T-helper 1 cell treated with Interleukin-12 subunit alpha and Interleukin-12 subunit beta and Interleukin-4 antibody, amounts not matched to agents 30 μg/mL and 1 μg/mL, for 36 hours (primary cell): ENCODE measurements around the gene GREB1L.

Source experiments
- H3K27ac Mint-ChIP-seq: one replicate; pipeline ENCODE4 v1.8.0; 2021; ENCODE audit warnings: mild to moderate bottlenecking, mixed read lengths
- H3K27me3 Mint-ChIP-seq: one replicate; pipeline ENCODE4 v1.8.0; 2021; ENCODE audit warnings: low read depth, mixed read lengths
- H3K36me3 Mint-ChIP-seq: one replicate; pipeline ENCODE4 v1.8.0; 2021; ENCODE audit warnings: low read depth, mixed read lengths
- H3K4me1 Mint-ChIP-seq: one replicate; pipeline ENCODE4 v1.8.0; 2021; ENCODE audit warnings: low read depth, mixed read lengths
- H3K4me3 Mint-ChIP-seq: one replicate; pipeline ENCODE4 v1.8.0; 2021; ENCODE audit warnings: mild to moderate bottlenecking, moderate library complexity, mixed read lengths
- H3K9me3 Mint-ChIP-seq: one replicate; pipeline ENCODE4 v1.8.0; 2021; ENCODE audit warnings: mixed read lengths

GREB1L gene

GRCh38 chr18:21502661-21503060, 260.6 kb downstream of the GREB1L start:
- no peaks in the 10 kb centered on the region for H3K4me1 Mint-ChIP-seq
- no peaks in the 10 kb centered on the region for H3K9me3 Mint-ChIP-seq
- H3K4me3 Mint-ChIP-seq, result no peak overlapping the region
- H3K27me3 Mint-ChIP-seq, result no peaks in the 10 kb centered on the region
- H3K27ac Mint-ChIP-seq, result no peak overlapping the region
- no peaks in the 10 kb centered on the region for H3K36me3 Mint-ChIP-seq

DNA sequence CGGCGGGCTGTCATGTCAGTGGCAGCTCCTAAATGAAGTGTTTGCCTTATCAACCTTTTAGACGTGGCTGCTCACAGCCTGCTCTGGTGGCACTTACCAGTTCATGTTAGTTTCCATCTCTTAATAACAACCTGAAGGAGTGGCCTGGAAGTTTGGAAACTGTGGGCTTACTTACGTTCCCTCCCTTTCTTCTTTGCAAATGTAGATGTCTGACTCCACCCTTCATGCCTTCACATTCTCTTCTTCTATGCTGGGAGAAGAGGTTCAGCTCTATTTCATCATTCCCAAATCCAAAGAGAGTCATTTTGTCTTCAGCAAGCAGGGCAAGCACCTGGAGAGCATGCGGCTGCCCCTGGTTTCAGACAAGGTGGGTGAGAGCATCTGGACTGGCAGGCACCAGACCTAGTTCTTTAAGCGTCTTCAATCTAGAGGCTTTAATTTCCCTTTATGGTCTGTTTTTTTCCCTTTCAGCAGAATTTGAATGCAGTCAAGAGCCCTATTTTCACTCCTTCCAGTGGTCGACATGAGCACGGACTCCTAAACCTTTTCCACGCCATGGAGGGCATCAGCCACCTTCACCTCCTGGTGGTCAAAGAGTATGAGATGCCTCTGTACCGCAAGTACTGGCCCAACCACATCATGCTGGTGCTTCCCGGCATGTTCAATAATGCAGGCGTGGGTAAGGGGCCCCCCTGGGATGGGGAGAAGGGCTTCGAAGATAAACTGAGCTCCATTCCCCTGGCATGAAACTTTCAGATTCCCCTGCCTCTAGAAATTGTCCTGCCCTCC, 266.1 kb downstream of the GREB1L start:
- Mint-ChIP-seq H3K27me3 (no peaks in the 10 kb centered on the region), H3K9me3 (no peaks in the 10 kb centered on the region), H3K4me3 (no peak overlapping the region), H3K27ac (no peak overlapping the region), H3K4me1 (no peaks in the 10 kb centered on the region), H3K36me3 (no peaks in the 10 kb centered on the region)

GRCh38 chr18:21509062-21509461, 267.0 kb downstream of the GREB1L start:
- Mint-ChIP-seq H3K9me3 (no peaks in the 10 kb centered on the region), H3K4me3 (no peak overlapping the region), H3K27me3 (no peaks in the 10 kb centered on the region), H3K36me3 (peaks cover 5% of the 10 kb centered on the region), H3K4me1 (no peaks in the 10 kb centered on the region), H3K27ac (no peak overlapping the region)

GRCh38 chr18:21513292-21513691, 271.3 kb downstream of the GREB1L start:
- Mint-ChIP-seq H3K9me3 (no peaks in the 10 kb centered on the region), H3K27ac (no peak overlapping the region), H3K4me3 (no peak overlapping the region), H3K27me3 (no peaks in the 10 kb centered on the region), H3K36me3 (peaks cover 5% of the 10 kb centered on the region), H3K4me1 (no peaks in the 10 kb centered on the region)

- Mint-ChIP-seq H3K36me3 (peaks cover 5% of the 10 kb centered on the region), H3K27ac (no peak overlapping the region), H3K4me1 (no peaks in the 10 kb centered on the region), H3K27me3 (no peaks in the 10 kb centered on the region), H3K9me3 (no peaks in the 10 kb centered on the region), H3K4me3 (no peak overlapping the region)
Observed at GRCh38 chr18:21513741-21514140, 271.7 kb downstream of the GREB1L start.

GRCh38 chr18:21522530-21522929, 280.5 kb downstream of the GREB1L start:
- H3K4me3 Mint-ChIP-seq, result no peak overlapping the region
- H3K27me3 Mint-ChIP-seq, result no peaks in the 10 kb centered on the region
- H3K27ac Mint-ChIP-seq, result no peak overlapping the region
- peaks cover 13% of the 10 kb centered on the region for H3K36me3 Mint-ChIP-seq
- H3K4me1 Mint-ChIP-seq, result no peaks in the 10 kb centered on the region
- H3K9me3 Mint-ChIP-seq, result no peaks in the 10 kb centered on the region

DNA sequence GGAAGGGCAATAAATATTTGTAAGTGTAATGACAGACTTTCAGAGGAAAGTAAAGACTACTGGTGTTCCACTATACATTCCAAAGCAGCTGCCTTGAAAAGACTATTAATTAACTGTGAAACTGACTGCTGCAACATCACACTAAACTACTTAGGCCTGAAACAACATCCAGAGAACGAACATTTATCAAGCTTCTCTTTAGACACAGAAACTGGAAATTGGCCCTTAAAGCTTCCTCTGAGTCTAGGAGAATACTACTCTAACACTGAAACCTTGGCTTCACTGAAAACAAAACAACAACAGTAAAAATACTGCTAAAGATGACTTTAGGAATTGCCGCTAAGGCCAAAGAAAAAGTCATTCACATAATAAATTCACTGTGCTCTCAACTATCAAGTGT, 283.9 kb downstream of the GREB1L start:
- Mint-ChIP-seq H3K4me3 (no peak overlapping the region), H3K4me1 (no peaks in the 10 kb centered on the region), H3K27me3 (no peaks in the 10 kb centered on the region), H3K9me3 (no peaks in the 10 kb centered on the region), H3K36me3 (peaks cover 20% of the 10 kb centered on the region), H3K27ac (no peak overlapping the region)

- Mint-ChIP-seq H3K9me3 (no peaks in the 10 kb centered on the region), H3K4me3 (no peak overlapping the region)
Observed at GRCh38 chr18:21526463-21526862, 284.4 kb downstream of the GREB1L start.

GRCh38 chr18:21534327-21534726, 292.3 kb downstream of the GREB1L start:
- no peak overlapping the region for H3K4me3 Mint-ChIP-seq
- H3K27me3 Mint-ChIP-seq, result no peaks in the 10 kb centered on the region
- no peaks in the 10 kb centered on the region for H3K4me1 Mint-ChIP-seq
- no peak overlapping the region for H3K27ac Mint-ChIP-seq
- H3K9me3 Mint-ChIP-seq, result no peaks in the 10 kb centered on the region
- peaks cover 26% of the 10 kb centered on the region for H3K36me3 Mint-ChIP-seq

More at GRCh38 chr18:21526463-21526862, 284.4 kb downstream of the GREB1L start:
- no peaks in the 10 kb centered on the region for H3K27me3 Mint-ChIP-seq
- H3K27ac Mint-ChIP-seq, result no peak overlapping the region
- H3K36me3 Mint-ChIP-seq, result peaks cover 24% of the 10 kb centered on the region
- H3K4me1 Mint-ChIP-seq, result no peaks in the 10 kb centered on the region

- Mint-ChIP-seq H3K4me1 (no peaks in the 10 kb centered on the region), H3K4me3 (no peak overlapping the region), H3K36me3 (peaks cover 19% of the 10 kb centered on the region), H3K9me3 (no peaks in the 10 kb centered on the region), H3K27me3 (no peaks in the 10 kb centered on the region), H3K27ac (no peak overlapping the region)
Observed at GRCh38 chr18:21538230-21538629, 296.2 kb downstream of the GREB1L start.

GRCh38 chr18:21546423-21546822, 304.4 kb downstream of the GREB1L start:
- H3K36me3 Mint-ChIP-seq, result peaks cover 16% of the 10 kb centered on the region
- no peak overlapping the region for H3K27ac Mint-ChIP-seq
- H3K9me3 Mint-ChIP-seq, result no peaks in the 10 kb centered on the region
- no peak overlapping the region for H3K4me3 Mint-ChIP-seq
- H3K4me1 Mint-ChIP-seq, result peaks cover under 1% of the 10 kb centered on the region
- H3K27me3 Mint-ChIP-seq, result no peaks in the 10 kb centered on the region

DNA sequence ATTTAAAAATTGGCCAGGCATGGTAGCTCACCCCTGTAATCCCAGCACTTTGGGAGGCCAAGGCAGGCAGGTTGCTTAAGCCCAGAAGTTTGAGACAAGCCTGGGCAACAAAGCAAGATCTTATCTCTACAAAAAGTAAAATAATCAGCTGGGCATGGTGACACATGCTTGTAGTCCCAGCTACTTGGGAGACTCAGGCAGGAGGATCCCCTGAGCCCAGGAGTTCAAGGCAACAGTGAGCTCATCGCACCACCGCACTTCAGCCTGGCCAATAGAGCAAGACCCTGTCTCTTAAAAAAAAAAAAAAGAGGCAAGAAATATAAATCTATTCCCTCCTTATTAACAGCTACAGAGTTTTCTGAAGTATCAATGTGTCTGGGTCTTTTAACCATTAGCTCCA, 306.6 kb downstream of the GREB1L start:
- no peak overlapping the region for H3K4me3 Mint-ChIP-seq
- peaks cover 5% of the 10 kb centered on the region for H3K4me1 Mint-ChIP-seq
- peaks cover 23% of the 10 kb centered on the region for H3K36me3 Mint-ChIP-seq
- no peak overlapping the region for H3K27ac Mint-ChIP-seq
- H3K27me3 Mint-ChIP-seq, result no peaks in the 10 kb centered on the region
- no peaks in the 10 kb centered on the region for H3K9me3 Mint-ChIP-seq

GRCh38 chr18:21550510-21550970, 308.5 kb downstream of the GREB1L start:
- Mint-ChIP-seq H3K27me3 (no peaks in the 10 kb centered on the region), H3K27ac (no peak overlapping the region), H3K4me1 (peaks cover 5% of the 10 kb centered on the region), H3K9me3 (no peaks in the 10 kb centered on the region), H3K4me3 (no peak overlapping the region), H3K36me3 (peaks cover 27% of the 10 kb centered on the region)

GRCh38 chr18:21557607-21558253, 315.7 kb downstream of the GREB1L start:
- no peaks in the 10 kb centered on the region for H3K4me1 Mint-ChIP-seq
- H3K27me3 Mint-ChIP-seq, result no peaks in the 10 kb centered on the region
- H3K36me3 Mint-ChIP-seq, result peaks cover 20% of the 10 kb centered on the region
- H3K27ac Mint-ChIP-seq, result no peak overlapping the region
- no peak overlapping the region for H3K4me3 Mint-ChIP-seq
- H3K9me3 Mint-ChIP-seq, result no peaks in the 10 kb centered on the region

- H3K36me3 Mint-ChIP-seq, result peaks cover 19% of the 10 kb centered on the region
- H3K4me1 Mint-ChIP-seq, result peaks cover 2% of the 10 kb centered on the region
- no peak overlapping the region for H3K4me3 Mint-ChIP-seq
- H3K9me3 Mint-ChIP-seq, result no peaks in the 10 kb centered on the region
- H3K27me3 Mint-ChIP-seq, result no peaks in the 10 kb centered on the region
- no peak overlapping the region for H3K27ac Mint-ChIP-seq
Observed at GRCh38 chr18:21559195-21559594, 317.2 kb downstream of the GREB1L start.
